Mucosa of gallbladder (tissue), 1 donor: Measurements from ENCODE around the gene DKK2. TPM values are rescaled to one million over a fixed set of nuclear protein-coding genes. Genes with fewer than 3 reads are reported as not detected.
"Not testable (repeated sequence)": the region's sequence is repeated elsewhere in the genome, so short reads cannot be mapped to it uniquely, and the experiment has no call there.

ENCODE experiments used
- DNase-seq: peaks from one replicate; pipeline ENCODE4 v3.0.0-alpha.2; 2020; ENCODE audit warnings: low spot score
- total RNA-seq: library from RNA; stranded (reverse); gene quantifications from one replicate; pipeline ENCODE4 v1.2.1, GENCODE V29; 2021
- donor health status: DM: no; HTN: no; CAD: no.

DKK2 gene
- total RNA-seq, 1 donor from 2014 or later = 1.2 TPM

DNA sequence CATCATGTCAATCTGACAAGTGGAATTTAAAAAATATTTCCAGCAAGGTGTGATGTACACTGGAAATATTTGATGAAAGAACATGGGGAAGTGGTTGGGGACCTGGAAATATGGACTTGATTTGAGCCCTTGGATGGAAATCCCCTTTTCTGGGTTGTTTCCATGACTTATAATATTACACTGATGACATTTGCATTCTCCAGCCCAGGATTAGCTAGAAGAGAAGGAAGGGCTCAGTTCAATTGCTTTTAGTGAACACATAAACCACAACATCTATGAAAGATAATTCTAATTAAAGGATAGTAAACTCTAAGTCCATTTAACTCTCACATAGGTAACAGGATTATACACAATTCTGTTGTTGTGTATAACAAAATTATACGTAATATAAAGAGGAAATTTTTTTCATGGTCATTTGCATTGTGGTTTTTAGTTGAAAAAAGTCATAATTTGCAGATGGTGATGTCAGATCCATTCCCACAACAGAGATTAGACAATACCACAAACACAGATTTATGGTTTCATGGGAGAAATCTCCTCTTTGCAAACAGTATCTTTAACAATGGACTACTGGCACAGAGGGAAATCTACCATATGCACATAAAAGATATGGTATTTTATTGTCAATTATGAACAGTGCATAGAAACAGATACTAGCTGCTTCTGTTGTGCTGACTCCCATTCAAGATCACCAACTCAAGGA, 126.5 kb downstream of the DKK2 start:
- DNase-seq = no peak

DNA sequence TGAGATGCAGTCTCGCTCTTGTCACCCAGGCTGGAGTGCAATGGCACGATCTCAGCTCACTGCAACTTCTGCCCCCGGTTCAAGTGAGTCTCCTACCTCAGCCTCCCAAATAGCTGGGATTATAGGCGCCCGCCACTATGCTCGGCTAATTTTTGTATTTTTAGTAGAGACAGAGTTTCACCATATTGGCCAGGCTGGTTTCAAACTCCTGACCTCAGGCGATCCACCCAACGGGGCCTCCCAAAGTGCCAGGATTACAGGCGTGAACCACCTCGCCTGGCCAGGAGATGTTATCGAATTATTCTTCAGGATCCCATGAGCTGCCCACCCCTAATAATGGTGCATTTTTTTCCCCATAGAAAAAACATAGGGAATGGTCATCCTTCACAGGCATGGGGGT, 128.1 kb downstream of the DKK2 start:
- DNase-seq = not testable (repeated sequence)

DNA sequence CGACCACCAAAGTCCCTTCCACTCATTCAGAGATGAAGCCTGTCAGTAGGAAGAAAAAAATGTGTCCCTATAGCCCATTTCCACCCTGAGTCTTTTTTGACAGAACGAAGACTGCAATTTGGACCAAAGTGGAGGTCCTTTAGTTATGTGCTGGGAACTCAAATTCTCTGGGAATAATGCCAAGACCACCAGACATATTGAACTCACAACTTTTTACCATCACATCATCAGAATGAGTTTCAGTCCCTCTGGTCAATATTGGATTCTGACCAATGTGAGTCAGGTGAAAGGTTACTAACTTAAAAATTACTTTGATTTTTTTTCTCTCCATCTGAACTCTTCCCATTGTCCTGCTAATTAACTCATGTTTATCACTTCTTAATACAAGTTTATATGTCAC, 128.9 kb downstream of the DKK2 start:
- no peak for DNase-seq

DNA sequence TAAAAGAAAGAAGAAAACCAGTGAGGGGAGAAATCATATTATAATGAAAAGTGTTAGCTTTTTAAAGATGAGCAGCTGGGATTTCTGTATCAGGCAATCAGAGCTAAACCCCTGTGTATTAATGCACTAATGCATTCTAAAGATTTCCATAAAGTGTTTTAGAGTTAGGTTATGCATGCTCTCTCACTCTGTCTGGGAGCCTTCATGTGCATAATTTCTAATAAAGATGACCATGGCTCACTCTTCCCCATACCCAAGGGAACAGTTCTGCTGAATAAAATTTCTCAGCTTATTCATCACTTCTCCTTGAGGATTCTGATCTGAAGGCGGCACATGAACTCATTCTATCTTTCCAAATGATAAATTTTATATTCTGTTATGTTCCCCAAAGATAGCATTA, 129.4 kb downstream of the DKK2 start:
- no peak for DNase-seq

DNA sequence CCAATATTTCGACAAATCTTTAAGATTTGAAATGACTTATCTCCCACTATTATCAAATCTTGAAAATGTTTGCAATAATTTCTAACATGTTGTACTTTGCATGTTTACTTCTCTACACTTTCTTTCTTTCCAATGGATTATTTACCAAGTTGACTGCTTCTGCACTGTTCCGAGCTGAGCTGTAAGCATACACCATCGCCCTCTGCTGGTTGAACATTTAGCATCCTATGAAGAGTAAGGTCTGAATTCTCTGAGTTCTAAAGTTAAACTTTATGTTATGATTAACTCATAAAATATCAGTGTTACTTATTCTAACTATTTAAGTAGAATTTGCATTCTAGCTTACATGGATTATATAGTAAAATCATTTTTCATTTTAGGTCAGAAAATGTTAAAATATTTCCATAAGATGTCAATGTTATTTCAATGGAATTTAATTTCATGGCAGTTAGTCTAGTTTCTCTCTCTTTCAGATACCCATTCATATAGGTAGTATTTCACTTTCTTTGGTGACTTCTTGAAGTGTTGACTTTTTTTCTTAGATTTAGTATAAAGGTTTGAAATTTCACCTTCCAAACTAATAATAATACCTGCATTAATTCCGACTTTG, 137.4 kb downstream of the DKK2 start:
- peak; percentile 39 for DNase-seq

DNA sequence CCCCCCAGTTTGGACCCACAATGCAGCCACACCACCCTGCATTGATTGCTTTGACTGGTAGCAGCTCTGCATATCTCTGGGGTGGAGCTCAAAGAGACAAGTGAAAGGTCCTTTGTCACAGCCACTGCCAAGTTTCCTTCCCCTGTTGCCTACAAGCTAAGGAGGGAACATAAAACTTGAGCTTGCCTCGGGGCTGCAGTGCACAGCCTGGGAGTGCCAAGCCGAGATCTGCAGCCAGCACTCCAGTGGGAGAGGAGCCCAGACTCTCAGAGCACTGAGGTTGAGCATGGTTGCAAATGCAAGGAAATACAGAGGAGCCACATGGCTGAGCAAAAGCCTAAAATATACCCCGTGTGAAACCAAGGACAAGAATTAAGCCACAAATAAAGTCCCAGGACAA, 142.2 kb downstream of the DKK2 start:
- DNase-seq = no peak

DNA sequence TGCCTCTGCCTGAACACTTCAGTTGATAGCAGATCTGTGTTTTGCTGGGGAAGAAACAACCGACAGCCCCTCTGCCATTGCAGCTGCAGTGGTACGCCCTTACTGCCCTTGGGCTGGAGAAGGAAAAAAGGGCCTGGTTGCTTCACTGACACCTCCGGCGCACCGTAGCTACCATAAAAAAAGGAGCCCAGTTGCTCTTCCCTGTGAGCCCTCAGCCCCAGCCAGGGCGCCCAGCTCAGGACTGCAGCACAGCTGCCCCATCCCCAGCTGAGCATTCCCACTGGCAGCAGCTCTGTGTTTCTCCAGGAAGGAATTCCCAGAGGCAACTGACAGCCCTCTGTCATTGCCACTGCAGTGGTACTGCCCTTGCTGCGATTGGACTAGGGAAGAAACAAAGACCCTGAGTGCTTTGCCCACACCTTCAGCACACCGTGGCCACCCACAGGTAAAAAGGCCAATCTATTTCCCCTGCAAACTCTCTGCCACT, 142.7 kb downstream of the DKK2 start:
- no peak for DNase-seq

DNA sequence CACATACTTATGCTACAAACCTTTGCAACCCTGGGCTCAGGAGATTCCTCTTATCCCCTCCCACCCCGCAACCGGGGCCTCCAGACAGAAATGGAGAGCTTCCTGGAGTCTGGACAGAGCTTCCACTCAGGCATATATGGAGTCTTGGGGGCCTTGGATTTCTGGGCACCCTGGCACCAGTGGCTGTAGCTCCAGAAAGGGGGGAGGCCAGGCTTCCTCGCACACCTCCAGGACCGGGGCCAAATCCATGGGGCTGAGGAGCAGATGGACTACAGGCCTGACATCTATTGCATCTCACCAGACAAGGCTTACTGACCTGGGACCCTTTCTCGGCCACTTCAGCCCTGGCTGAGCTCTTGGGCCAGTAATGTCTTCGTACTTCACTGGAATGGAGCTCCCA, 143.3 kb downstream of the DKK2 start:
- DNase-seq = no peak

DNA sequence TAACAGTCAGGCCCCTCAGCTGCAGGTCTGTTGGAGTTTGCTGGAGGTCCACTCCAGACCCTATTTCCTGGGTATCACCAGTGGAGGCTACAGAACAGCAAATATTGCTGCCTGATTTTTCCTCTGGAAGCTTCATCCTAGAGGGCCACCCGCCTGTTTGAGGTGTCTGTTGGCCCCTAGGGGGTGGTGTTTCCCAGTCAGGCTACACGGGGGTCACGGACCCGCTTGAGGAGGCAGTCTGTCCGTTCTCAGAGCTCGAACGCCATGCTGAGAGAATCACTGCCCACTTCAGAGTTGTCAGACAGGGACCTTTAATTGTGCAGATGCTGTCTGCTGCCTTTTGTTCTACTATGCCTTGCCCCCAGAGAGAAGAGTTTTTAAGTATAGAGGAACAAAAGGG, 160.8 kb downstream of the DKK2 start:
- DNase-seq = no peak
